Mucosa of rectum (tissue), 2 donors: ENCODE results near the gene GALNT13.

Experiments used
- H3K27ac ChIP-seq, 2 donors: one replicate each; pipeline ENCODE4 v1.7.0; 2013; ENCODE audit warnings: inconsistent platforms in 2 of 2, low read depth in 2 of 2, low read length in 2 of 2
- H3K27me3 ChIP-seq, 2 donors: one replicate each; pipeline ENCODE4 v1.7.0; 2013; ENCODE audit warnings: low read length in 2 of 2; ENCODE audit not compliant: control insufficient read depth in 2 of 2, insufficient read depth in 2 of 2
- H3K36me3 ChIP-seq, 2 donors: one replicate each; pipeline ENCODE4 v1.7.0; 2013; ENCODE audit warnings: low read length in 2 of 2; ENCODE audit not compliant: control insufficient read depth in 2 of 2, insufficient read depth in 2 of 2
- H3K4me1 ChIP-seq, 2 donors: one replicate each; pipeline ENCODE4 v1.7.0; 2013; ENCODE audit warnings: low read length in 2 of 2, mild to moderate bottlenecking in 1 of 2; ENCODE audit not compliant: control insufficient read depth in 2 of 2, insufficient read depth in 2 of 2
- H3K4me3 ChIP-seq, 2 donors: one replicate each; pipeline ENCODE4 v1.7.0; 2013; ENCODE audit warnings: low read length in 2 of 2
- H3K9ac ChIP-seq, 2 donors: one replicate each; pipeline ENCODE4 v1.7.0; 2013; ENCODE audit warnings: low read length in 2 of 2, low read depth in 1 of 2, mild to moderate bottlenecking in 1 of 2
- H3K9me3 ChIP-seq, 2 donors: one replicate each; pipeline ENCODE4 v1.7.0; 2013; ENCODE audit warnings: low read length in 2 of 2; ENCODE audit not compliant: control insufficient read depth in 2 of 2
- donor health status: healthy.
- donor health status: Normal muscosa, but diverticular disease.

GALNT13 gene

GRCh38 chr2:153986488-153987229 lies 114.9 kb downstream of the GALNT13 start:
- no peaks in the 10 kb centered on the region for H3K9me3 ChIP-seq
- H3K4me3 ChIP-seq = no peak overlapping the region
- H3K36me3 ChIP-seq = no peaks in the 10 kb centered on the region
- H3K27me3 ChIP-seq = no peaks in the 10 kb centered on the region
- no peak overlapping the region for H3K9ac ChIP-seq
- no peak overlapping the region for H3K27ac ChIP-seq
- no peaks in the 10 kb centered on the region for H3K4me1 ChIP-seq

- Histone ChIP-seq H3K4me3 (no peak overlapping the region), H3K27me3 (no peaks in the 10 kb centered on the region)
These were observed 119.0 kb downstream of the GALNT13 start for GRCh38 chr2:153990771-153991170.

GRCh38 chr2:154013514-154013913 lies 141.8 kb downstream of the GALNT13 start:
- Histone ChIP-seq H3K4me3 (no peak overlapping the region), H3K9ac (no peak overlapping the region), H3K4me1 (no peaks in the 10 kb centered on the region), H3K27ac (no peak overlapping the region), H3K36me3 (no peaks in the 10 kb centered on the region), H3K9me3 (peaks cover 0 to 2% of the 10 kb centered on the region in 2 donors), H3K27me3 (no peaks in the 10 kb centered on the region)

More at GRCh38 chr2:153990771-153991170, 119.0 kb downstream of the GALNT13 start:
- H3K4me1 ChIP-seq = no peaks in the 10 kb centered on the region
- no peak overlapping the region for H3K9ac ChIP-seq
- H3K9me3 ChIP-seq = no peaks in the 10 kb centered on the region
- H3K36me3 ChIP-seq = no peaks in the 10 kb centered on the region
- no peak overlapping the region for H3K27ac ChIP-seq

GRCh38 chr2:154015233-154015632 lies 143.5 kb downstream of the GALNT13 start:
- Histone ChIP-seq H3K27ac (no peak overlapping the region), H3K4me3 (no peak overlapping the region), H3K9me3 (peaks cover 0 to 2% of the 10 kb centered on the region in 2 donors), H3K36me3 (no peaks in the 10 kb centered on the region), H3K27me3 (no peaks in the 10 kb centered on the region), H3K9ac (no peak overlapping the region), H3K4me1 (no peaks in the 10 kb centered on the region)

DNA sequence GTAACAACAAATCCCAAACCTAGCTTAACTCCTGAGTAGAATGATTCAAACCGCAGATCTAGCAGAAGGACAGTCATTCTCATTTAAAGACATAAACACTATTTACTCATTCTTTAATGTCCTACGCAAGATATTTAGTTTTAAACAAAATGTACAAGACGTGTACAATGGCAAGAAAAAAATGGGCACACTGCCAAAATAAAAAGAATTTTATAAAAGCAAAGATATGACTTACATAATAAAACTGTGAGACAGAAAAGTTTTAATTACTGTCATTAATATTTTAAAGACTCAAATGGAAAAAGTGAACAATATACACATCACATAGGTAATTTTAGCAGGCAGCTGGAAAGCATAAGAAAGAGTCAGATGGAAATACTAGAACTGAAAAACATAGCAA lies 157.8 kb downstream of the GALNT13 start:
- Histone ChIP-seq H3K9ac (no peak overlapping the region), H3K27me3 (no peaks in the 10 kb centered on the region), H3K4me1 (no peaks in the 10 kb centered on the region), H3K27ac (no peak overlapping the region), H3K36me3 (no peaks in the 10 kb centered on the region), H3K9me3 (no peaks in the 10 kb centered on the region), H3K4me3 (no peak overlapping the region)

GRCh38 chr2:154032220-154032619 lies 160.5 kb downstream of the GALNT13 start:
- Histone ChIP-seq H3K4me1 (no peaks in the 10 kb centered on the region), H3K36me3 (no peaks in the 10 kb centered on the region), H3K27me3 (no peaks in the 10 kb centered on the region), H3K4me3 (no peak overlapping the region), H3K9ac (no peak overlapping the region), H3K9me3 (no peaks in the 10 kb centered on the region), H3K27ac (no peak overlapping the region)

GRCh38 chr2:154046493-154046892 lies 174.8 kb downstream of the GALNT13 start:
- Histone ChIP-seq H3K4me3 (no peak overlapping the region), H3K27ac (no peak overlapping the region), H3K27me3 (no peaks in the 10 kb centered on the region), H3K9me3 (no peaks in the 10 kb centered on the region), H3K36me3 (no peaks in the 10 kb centered on the region), H3K4me1 (no peaks in the 10 kb centered on the region), H3K9ac (no peak overlapping the region)

DNA sequence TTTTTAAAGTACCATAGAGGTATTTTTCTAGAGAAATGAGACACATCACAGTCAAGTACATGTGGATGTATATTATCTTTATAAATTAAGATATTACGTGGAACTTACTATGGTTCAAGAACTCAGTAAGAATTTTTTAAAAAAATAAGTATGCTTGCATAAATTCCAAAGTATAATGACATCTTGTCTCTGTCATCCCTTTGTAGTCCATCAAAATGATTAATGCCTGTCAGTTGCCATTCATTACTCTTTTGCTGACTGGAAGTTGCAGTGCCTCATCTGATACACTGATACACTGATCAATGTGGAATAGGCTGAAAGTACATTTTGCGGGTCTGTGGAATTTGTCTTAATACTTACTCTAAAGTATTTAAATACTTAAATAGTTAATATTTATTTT lies 177.2 kb downstream of the GALNT13 start:
- H3K9me3 ChIP-seq = no peaks in the 10 kb centered on the region
- no peak overlapping the region for H3K9ac ChIP-seq
- no peaks in the 10 kb centered on the region for H3K27me3 ChIP-seq
- H3K27ac ChIP-seq = no peak overlapping the region
- no peak overlapping the region for H3K4me3 ChIP-seq
- no peaks in the 10 kb centered on the region for H3K36me3 ChIP-seq
- no peaks in the 10 kb centered on the region for H3K4me1 ChIP-seq

GRCh38 chr2:154049561-154049960 lies 177.8 kb downstream of the GALNT13 start:
- Histone ChIP-seq H3K4me3 (no peak overlapping the region), H3K4me1 (no peaks in the 10 kb centered on the region)

GRCh38 chr2:154067124-154067523 lies 195.4 kb downstream of the GALNT13 start:
- Histone ChIP-seq H3K9ac (no peak overlapping the region), H3K36me3 (no peaks in the 10 kb centered on the region)

More at GRCh38 chr2:154049561-154049960, 177.8 kb downstream of the GALNT13 start:
- Histone ChIP-seq H3K27ac (no peak overlapping the region), H3K9ac (no peak overlapping the region), H3K27me3 (no peaks in the 10 kb centered on the region), H3K36me3 (no peaks in the 10 kb centered on the region), H3K9me3 (no peaks in the 10 kb centered on the region)

More at GRCh38 chr2:154067124-154067523, 195.4 kb downstream of the GALNT13 start:
- Histone ChIP-seq H3K9me3 (no peaks in the 10 kb centered on the region), H3K4me3 (no peak overlapping the region), H3K27ac (no peak overlapping the region), H3K27me3 (no peaks in the 10 kb centered on the region), H3K4me1 (no peaks in the 10 kb centered on the region)
